GM23338 (cell line): ENCODE data around the gene MYL6. TPM values are rescaled to one million over a fixed set of nuclear protein-coding genes. Genes with fewer than 3 reads are reported as not detected.

Experiments
- ATAC-seq: fragments of 200-7000 bp; cut with Tn5 transposase; 3 replicates; pipeline ENCODE4 v1.9.1; 2020
- DNase-seq: peaks from one replicate; pipeline ENCODE4 v3.0.0-alpha.2; 2015; ENCODE audit warnings: low spot score
- H2AFZ ChIP-seq: fragments of 200-600 bp; sonication (generic); 2 replicates; pipeline ENCODE4 v1.8.0; 2016; ENCODE audit warnings: antibody characterized with exemption, mild to moderate bottlenecking, moderate library complexity
- H3F3A ChIP-seq: fragments of 200-600 bp; sonication (generic); replicated peaks from 2 replicates; pipeline ENCODE4 v1.8.0; 2017; ENCODE audit warnings: antibody characterized with exemption, mixed run types, low read depth
- H3K27ac ChIP-seq: fragments of 200-600 bp; sonication (generic); 2 replicates; pipeline ENCODE4 v1.6.1; 2016; ENCODE audit warnings: low read depth
- H3K27me3 ChIP-seq: fragments of 200-600 bp; sonication (generic); 2 replicates; pipeline ENCODE4 v1.8.0; 2016; ENCODE audit warnings: mild to moderate bottlenecking, mixed run types, moderate library complexity; ENCODE audit not compliant: insufficient read depth
- H3K36me3 ChIP-seq: fragments of 200-600 bp; sonication (generic); 2 replicates; pipeline ENCODE4 v1.8.0; 2016; ENCODE audit warnings: mild to moderate bottlenecking; ENCODE audit not compliant: insufficient read depth
- H3K4me1 ChIP-seq: fragments of 200-600 bp; sonication (generic); 2 replicates; pipeline ENCODE4 v1.8.0; 2016; ENCODE audit warnings: mild to moderate bottlenecking, moderate library complexity; ENCODE audit not compliant: insufficient read depth
- H3K4me2 ChIP-seq: fragments of 200-600 bp; sonication (generic); 2 replicates; pipeline ENCODE4 v1.7.1; 2017; ENCODE audit warnings: mixed run types
- H3K4me3 ChIP-seq: fragments of 200-600 bp; sonication (generic); 2 replicates; pipeline ENCODE4 v1.6.1; 2016; ENCODE audit warnings: mixed run types
- H3K79me2 ChIP-seq: fragments of 200-600 bp; sonication (generic); replicated peaks from 2 replicates; pipeline ENCODE4 v1.8.0; 2017; ENCODE audit warnings: mild to moderate bottlenecking; ENCODE audit not compliant: insufficient read depth
- H3K9me2 ChIP-seq: fragments of 200-600 bp; sonication (generic); 2 replicates; pipeline ENCODE4 v1.8.0; 2017; ENCODE audit not compliant: insufficient read depth
- H4K20me1 ChIP-seq: fragments of 200-600 bp; sonication (generic); replicated peaks from 2 replicates; pipeline ENCODE4 v1.8.0; 2017; ENCODE audit warnings: mild to moderate bottlenecking; ENCODE audit not compliant: insufficient read depth
- H3K27ac Mint-ChIP-seq: 2 replicates; pipeline ENCODE4 v1.8.0; 2020; ENCODE audit warnings: inconsistent platforms, mild to moderate bottlenecking, moderate library complexity, mixed read lengths
- H3K27me3 Mint-ChIP-seq: 3 replicates; pipeline ENCODE4 v1.8.0; 2022; ENCODE audit warnings: low read depth, mild to moderate bottlenecking, moderate library complexity, mixed read lengths, inconsistent platforms; ENCODE audit not compliant: insufficient read depth, poor library complexity
- H3K36me3 Mint-ChIP-seq: 3 replicates; pipeline ENCODE4 v1.8.0; 2021; ENCODE audit warnings: low read depth, mild to moderate bottlenecking, inconsistent platforms, moderate library complexity, mixed read lengths
- H3K4me1 Mint-ChIP-seq: 3 replicates; pipeline ENCODE4 v1.8.0; 2020; ENCODE audit warnings: mild to moderate bottlenecking, inconsistent platforms, mixed read lengths
- H3K4me3 Mint-ChIP-seq: 3 replicates; pipeline ENCODE4 v1.8.0; 2021; ENCODE audit warnings: moderate library complexity, mild to moderate bottlenecking, inconsistent platforms, mixed read lengths
- H3K9me3 Mint-ChIP-seq: 3 replicates; pipeline ENCODE4 v1.8.0; 2020; ENCODE audit warnings: moderate library complexity, mild to moderate bottlenecking, inconsistent platforms, mixed read lengths
- CREB1 ChIP-seq: fragments of 250-450 bp; sonication (Bioruptor Pico); IDR thresholded peaks from 2 replicates; pipeline ENCODE4 v1.5.0; 2020; ENCODE audit warnings: low read depth, mild to moderate bottlenecking, moderate library complexity
- ETS1 ChIP-seq: IDR thresholded peaks from 2 replicates; pipeline ENCODE4 v1.6.1; 2016; ENCODE audit warnings: antibody characterized with exemption
- EZH2phosphoT487 ChIP-seq: fragments of 200-600 bp; sonication (generic); IDR thresholded peaks from one replicate; pipeline ENCODE4 v1.8.1; 2018; ENCODE audit warnings: antibody characterized with exemption; ENCODE audit not compliant: unreplicated experiment
- JUNB ChIP-seq: IDR thresholded peaks from one replicate; pipeline ENCODE4 v1.6.1; 2016; ENCODE audit warnings: antibody characterized with exemption; ENCODE audit not compliant: unreplicated experiment
- POLR2AphosphoS5 ChIP-seq: IDR thresholded peaks from 2 replicates; pipeline ENCODE4 v1.6.1; 2016; ENCODE audit warnings: antibody characterized with exemption, low read depth
- REST ChIP-seq: IDR thresholded peaks from one replicate; pipeline ENCODE4 v1.6.1; 2018; ENCODE audit warnings: antibody characterized with exemption; ENCODE audit not compliant: unreplicated experiment
- ZNF114 ChIP-seq: fragments of 250-450 bp; sonication (Bioruptor Pico); IDR thresholded peaks from 2 replicates; pipeline ENCODE4 v1.5.0; 2020; ENCODE audit warnings: mild to moderate bottlenecking, moderate library complexity
- polyA plus RNA-seq: library from polyadenylated mRNA; unstranded; fragments of >200 nt; fragmentation: Nextera tagmentation; extraction: Ambion mirVana; gene quantifications from 2 replicates; pipeline ENCODE4 v1.2.1, GENCODE V29; 2016
- total RNA-seq: library from RNA; depleted of rRNA; stranded (reverse); fragments of >200 nt; shearing (Covaris generic); gene quantifications from 2 replicates; pipeline ENCODE4 v1.2.3, GENCODE V29; 2014
- TF ChIP-seq, protein P1 (sequence below), 2 experiments: fragments of 200-600 bp in 1 of 2; sonication (generic) in 1 of 2; conservative IDR thresholded peaks; 2 replicates each; pipeline versions ENCODE4 v1.5.1 to v1.6.1; 2016 to 2017; ENCODE audit warnings: antibody characterized with exemption in 2 of 2, low read depth in 2 of 2, mild to moderate bottlenecking in 2 of 2, moderate library complexity in 1 of 2

The MYL6 gene
- total and polyA plus RNA-seq, 2 experiments from 2014 or later = 1,092 to 1,545 TPM

DNA sequence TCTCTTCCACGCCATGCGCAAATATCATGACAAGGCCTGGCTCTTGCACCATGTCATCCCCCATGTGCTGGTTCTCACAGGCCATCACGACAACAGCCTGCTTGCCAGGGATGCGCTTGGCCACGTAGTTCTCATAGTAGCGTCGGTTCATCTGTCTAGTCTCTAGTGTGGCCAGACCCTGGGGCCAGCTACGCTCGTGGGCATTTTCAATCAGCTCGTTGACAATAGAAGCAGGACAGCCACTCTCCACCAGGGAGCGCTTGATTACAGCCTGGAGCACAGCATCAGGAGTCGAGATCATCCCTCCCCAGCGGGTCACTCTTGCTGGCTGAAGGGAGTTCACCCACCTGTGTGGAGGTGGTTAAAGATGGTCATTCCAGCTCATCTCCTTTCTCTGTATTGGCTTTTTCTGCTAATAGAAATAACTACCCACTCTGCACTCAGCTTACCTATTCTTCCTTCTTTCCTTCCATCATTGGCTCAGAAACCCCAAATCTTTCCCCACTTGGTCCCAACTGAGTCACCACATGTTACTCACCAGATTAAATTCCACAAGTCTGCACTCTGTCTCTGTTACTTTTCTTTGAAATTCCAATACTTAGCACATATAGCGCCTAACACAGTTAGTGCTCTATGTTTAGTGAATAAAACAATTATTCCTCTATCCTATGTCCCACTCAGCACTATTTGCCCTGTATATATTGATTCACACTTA, 48.5 kb downstream of the MYL6 start:
- no peaks in the 10 kb centered on the region for H3K9me3 Mint-ChIP-seq
- no peaks in the 10 kb centered on the region for H3K9me2 ChIP-seq
- H4K20me1 ChIP-seq = peaks cover 8% of the 10 kb centered on the region
- ATAC-seq = peak; percentile 98
- no peak overlapping the region for H3K4me3 ChIP-seq
- no peaks in the 10 kb centered on the region for H3K27me3 ChIP-seq
- H2AFZ ChIP-seq = no peak overlapping the region
- TF ChIP-seq, protein P1, sequence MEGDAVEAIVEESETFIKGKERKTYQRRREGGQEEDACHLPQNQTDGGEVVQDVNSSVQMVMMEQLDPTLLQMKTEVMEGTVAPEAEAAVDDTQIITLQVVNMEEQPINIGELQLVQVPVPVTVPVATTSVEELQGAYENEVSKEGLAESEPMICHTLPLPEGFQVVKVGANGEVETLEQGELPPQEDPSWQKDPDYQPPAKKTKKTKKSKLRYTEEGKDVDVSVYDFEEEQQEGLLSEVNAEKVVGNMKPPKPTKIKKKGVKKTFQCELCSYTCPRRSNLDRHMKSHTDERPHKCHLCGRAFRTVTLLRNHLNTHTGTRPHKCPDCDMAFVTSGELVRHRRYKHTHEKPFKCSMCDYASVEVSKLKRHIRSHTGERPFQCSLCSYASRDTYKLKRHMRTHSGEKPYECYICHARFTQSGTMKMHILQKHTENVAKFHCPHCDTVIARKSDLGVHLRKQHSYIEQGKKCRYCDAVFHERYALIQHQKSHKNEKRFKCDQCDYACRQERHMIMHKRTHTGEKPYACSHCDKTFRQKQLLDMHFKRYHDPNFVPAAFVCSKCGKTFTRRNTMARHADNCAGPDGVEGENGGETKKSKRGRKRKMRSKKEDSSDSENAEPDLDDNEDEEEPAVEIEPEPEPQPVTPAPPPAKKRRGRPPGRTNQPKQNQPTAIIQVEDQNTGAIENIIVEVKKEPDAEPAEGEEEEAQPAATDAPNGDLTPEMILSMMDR (conservative IDR thresholded peaks at IDR 0.05; ENCODE audit: low read depth in 2 of 2) = peak; percentile 65 to 83
- no peak for TF ChIP-seq ETS1
- TF ChIP-seq POLR2AphosphoS5 = no peak
- no peaks in the 10 kb centered on the region for H3K27me3 Mint-ChIP-seq
- no peaks in the 10 kb centered on the region; the same call in 2 of the 3 replicates for H3K4me1 Mint-ChIP-seq
- H3K79me2 ChIP-seq = no peaks in the 10 kb centered on the region
- no peak overlapping the region for H3K4me3 Mint-ChIP-seq
- 0 out of 2 replicates have a peak overlapping the region, but pooled peaks have one; percentile 16 for H3K27ac Mint-ChIP-seq
- H3K27ac ChIP-seq = 0 out of 2 replicates have a peak overlapping the region, but pooled peaks have one; percentile 71
- H3K36me3 Mint-ChIP-seq = peaks cover 75% of the 10 kb centered on the region
- no peak overlapping the region for H3K4me2 ChIP-seq
- DNase-seq = peak; percentile 90
- no peaks in the 10 kb centered on the region for H3K4me1 ChIP-seq
- H3F3A ChIP-seq = peaks cover 26% of the 10 kb centered on the region
- peaks cover 42% of the 10 kb centered on the region for H3K36me3 ChIP-seq

- no peaks in the 10 kb centered on the region for H3K4me1 ChIP-seq
- H3K9me3 Mint-ChIP-seq = no peaks in the 10 kb centered on the region
- no peak for ATAC-seq
- no peak overlapping the region for H3K4me3 Mint-ChIP-seq
- H4K20me1 ChIP-seq = peaks cover 15% of the 10 kb centered on the region
- peaks cover 32% of the 10 kb centered on the region for H3F3A ChIP-seq
- peaks cover 54% of the 10 kb centered on the region for H3K36me3 ChIP-seq
- no peak overlapping the region for H2AFZ ChIP-seq
- no peak overlapping the region for H3K4me2 ChIP-seq
- no peaks in the 10 kb centered on the region for H3K27me3 ChIP-seq
- H3K4me3 ChIP-seq = no peak overlapping the region
- no peaks in the 10 kb centered on the region for H3K79me2 ChIP-seq
- H3K27ac Mint-ChIP-seq = no peak overlapping the region
- peaks cover 89% of the 10 kb centered on the region for H3K36me3 Mint-ChIP-seq
- H3K9me2 ChIP-seq = no peaks in the 10 kb centered on the region
- no peak overlapping the region for H3K27ac ChIP-seq
- DNase-seq = no peak
- no peaks in the 10 kb centered on the region; the same call in 2 of the 3 replicates for H3K4me1 Mint-ChIP-seq
- no peaks in the 10 kb centered on the region for H3K27me3 Mint-ChIP-seq
- TF ChIP-seq ZNF114 (no peak), REST (no peak), JUNB (no peak), CREB1 (CRISPR knock-in tag) (no peak), EZH2phosphoT487 (no peak)
Measured at GRCh38 chr12:56208006-56208405, 49.8 kb downstream of the MYL6 start.
